Glomerular visceral epithelial cell (primary cell): ENCODE measurements around the gene C11orf91.
A peak's percentile ranks its signal among the peaks of the same experiment; 100 is the strongest.
"Not testable (repeated sequence)": the region's sequence is repeated elsewhere in the genome, so short reads cannot be mapped to it uniquely, and the experiment has no call there.

Experiments used
- DNase-seq: peaks from one replicate; pipeline ENCODE4 v3.0.0-alpha.2; 2016; ENCODE audit errors: extremely low spot score

The C11orf91 gene

DNA sequence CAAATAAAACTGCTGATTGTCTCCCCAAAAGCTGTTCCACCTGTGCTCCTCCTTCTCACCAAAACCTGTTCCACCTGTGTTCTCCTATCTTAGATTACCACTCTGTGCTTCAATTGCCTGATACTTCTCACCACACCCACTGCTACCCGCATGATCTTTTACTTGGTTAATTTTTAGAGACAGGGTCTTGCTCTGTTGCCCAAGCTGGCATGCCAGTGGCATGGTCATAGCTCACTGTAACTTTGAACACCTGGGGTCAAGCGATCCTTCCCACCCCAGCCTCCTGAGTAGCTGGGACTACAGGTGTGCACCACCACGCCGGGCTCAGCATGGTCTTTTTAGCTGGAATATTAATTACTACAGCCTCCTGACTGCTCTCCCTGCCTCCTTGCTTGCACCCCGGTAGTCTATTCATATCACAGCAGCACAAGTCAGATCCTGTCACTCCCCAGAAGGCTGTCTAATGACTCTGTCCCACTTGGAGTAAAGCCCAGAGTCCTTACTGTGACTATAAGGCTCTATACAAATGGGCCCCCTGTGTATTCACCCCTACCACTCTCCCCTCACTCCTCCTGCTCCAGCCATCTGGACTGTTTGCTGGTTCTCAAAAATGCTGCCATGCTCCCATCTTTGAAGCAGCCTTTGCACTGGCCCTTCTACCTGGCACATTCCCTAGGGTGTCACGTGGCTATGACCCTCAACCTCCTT, 3.5 kb downstream of the C11orf91 start:
- DNase-seq, result no peak

DNA sequence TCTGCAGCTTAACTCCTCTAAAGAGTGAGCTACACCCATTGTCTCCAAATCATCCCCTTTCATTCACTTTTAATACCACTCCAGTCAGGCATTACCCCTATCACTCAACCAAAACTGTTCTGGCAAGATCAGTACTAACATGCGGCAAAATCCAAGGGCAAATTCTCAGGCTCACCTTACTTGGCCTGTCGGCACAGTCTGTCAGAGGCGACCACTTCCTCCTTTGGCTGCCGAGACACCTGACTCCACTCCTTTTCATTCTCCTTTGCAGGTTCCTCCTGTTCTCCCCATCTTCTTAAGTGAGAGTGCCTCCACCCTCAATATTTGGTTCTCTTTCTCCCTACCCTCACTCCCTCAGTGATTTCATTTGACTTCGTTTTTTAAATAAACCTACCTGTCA, 4.2 kb downstream of the C11orf91 start:
- DNase-seq, result no peak

DNA sequence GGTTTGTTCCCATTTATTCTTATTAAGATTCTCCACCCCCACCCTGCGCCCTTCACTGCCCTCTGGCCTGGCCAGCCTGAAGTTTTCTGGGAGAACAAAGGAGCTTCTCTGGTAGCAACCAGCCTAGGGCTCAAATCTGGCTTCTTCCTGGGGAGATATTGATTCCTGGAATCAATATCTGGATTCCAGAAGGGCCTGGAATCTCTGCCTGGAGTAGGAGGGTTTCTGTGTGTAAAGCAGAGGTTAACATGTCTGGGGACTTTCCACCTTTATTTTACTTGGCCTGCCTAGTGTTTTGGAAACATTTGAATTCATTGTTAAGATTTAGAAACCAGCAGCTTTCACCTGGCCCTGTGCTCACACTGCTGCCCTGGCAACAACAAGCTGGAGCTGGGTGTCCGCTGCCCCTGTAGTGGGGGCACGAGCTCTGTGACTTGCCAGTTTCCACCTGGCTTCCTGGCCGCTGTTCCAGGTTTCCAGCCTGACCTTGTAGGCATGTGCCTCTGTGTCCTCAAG, 5.5 kb downstream of the C11orf91 start:
- DNase-seq, result no peak

DNA sequence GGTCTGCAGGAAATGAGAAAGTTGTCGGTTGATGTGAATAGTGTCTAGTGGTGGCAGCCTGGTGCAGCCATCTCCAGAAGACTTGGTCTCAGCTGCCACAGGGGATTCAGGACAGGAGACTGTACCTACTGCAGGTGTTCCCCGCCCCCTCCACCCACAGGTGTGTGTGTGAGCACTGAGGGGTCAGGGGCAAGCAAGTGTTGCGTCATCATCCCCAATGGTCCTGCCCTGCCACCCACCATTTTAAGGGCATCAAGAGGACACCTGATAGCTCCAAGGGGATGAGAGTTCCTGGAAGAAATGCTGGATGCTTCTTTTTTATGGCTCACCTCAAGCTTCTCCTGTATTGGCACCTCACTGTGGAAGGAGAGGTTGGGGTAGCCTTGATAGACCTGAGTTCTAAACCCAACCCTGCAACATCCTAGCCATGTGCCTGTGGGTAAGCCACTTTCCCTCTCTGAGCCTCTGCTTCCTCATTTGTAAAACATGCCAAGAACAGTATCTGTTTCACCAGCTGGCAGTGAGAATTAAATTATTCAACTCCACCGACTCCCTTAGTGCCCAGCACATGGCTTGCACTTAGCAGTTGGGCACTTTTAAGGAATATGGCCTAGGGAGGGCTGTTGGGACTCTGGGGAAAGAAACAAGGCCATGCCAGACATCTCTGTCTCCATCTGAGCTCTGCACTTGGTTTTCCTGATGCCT, 6.1 kb downstream of the C11orf91 start:
- no peak for DNase-seq

DNA sequence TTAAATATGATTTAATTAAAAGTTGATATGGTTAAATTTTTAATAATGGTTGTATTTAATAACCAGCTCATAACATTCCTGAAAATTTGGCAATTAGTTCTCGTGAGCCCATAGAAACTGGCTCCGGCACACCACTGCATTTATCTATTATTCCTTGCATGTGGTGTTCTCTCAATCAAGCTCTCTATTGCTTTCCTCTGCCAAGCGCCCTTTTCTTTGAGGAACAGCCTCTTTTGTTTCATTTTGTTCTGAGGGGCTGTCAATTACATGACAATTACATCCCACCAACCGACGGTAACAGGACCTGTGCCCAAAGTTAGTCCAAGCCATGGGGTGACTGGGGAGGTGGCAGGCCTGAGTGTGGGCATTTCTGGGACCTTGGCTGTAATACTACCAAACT, 8.1 kb downstream of the C11orf91 start:
- DNase-seq, result no peak

DNA sequence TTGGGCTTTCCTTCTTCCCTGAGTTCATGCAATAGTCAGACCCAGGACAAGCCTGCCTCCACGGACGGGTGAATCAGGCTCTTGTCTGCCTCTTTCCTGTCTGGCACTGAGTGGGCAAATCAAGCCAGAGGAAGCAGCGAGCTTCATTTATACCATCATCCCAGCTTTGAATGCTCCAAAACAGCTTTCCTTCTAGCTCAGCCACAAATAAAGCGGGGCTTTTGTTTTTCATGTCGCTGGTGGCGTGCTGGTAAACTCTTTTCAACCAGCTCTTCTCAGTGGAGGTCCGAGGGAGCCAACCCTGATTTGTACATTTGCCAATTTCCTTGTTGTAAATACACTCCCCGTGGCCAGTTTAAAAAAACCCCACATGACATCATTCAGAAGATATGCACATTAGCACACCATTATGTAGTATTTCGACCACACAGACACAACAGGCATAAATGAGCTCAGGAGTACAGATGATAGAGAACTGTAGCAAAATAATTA, 8.6 kb downstream of the C11orf91 start:
- DNase-seq, result peak; percentile 97

DNA sequence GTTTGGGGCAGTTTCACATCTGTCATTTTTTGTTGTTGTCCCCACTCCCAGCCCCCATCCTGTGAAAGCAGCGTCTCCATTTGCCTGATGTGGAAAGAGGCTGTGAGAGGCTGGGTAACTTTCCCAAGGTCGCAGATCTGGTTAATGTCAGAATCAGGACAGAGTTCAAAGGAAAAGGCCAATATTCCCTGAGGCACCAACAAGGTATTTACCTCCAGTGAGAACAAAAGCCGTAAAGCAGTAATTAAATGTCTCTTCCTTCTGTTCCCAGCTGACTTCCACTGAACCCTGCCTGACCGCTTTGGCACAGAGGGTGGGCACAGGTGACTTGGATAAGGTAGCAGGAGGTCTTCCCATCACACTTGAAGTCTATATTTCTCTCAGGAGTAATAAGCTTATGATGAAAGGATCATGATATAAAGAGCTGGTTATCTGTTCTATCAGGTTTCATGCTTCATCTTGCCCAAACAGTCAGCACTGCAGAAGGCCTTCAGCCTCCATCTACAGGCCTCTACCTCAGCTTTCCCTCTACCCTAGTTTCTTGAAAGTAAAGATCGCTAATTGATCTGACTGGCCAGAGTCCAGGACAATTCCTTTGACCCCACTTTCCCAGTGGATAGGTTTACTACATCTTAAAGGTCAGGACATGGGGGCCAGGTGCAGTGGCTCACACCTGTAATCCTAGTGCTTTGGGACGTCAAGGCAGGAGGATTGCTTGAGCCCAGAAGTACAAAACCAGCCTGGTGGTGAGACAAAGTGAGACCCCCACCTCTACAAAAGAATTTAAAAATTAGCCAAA, 9.4 kb downstream of the C11orf91 start:
- DNase-seq, result no peak

DNA sequence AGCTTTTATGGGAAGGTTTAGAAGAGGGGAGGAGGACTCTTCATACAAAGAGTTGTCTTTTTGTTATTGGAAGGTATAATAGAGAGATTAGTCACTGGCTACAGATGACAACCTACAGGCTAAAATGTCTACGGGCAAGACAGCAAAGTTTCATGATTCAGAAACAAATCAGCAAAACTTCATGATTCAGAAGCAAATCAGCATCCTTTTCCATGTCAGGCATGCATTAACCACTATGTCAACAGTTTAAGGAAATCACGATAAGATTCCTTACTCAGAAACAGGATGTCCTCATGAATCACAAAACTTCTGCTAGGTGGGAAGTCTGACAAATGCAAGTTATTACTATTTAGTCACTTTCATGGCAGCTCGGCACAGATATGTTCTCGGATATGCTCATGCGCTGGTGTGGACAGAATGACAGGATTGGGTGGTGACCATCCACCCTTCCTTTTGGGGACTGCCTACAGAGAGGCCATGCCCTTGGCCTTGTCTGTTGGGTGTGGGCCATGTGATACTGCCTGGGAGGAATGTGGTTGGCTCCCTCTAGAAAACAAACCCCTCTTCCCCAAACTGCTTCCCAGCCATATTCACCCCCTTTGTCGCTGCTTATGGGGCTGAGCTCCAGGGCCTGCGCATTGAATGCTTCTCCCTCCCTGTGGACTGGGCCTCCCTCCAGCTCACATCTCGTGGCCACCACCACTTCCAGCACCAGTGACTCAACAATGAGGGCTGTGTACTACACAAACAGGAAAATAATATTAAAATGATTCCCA, 10.1 kb downstream of the C11orf91 start:
- DNase-seq, result peak; percentile 88

DNA sequence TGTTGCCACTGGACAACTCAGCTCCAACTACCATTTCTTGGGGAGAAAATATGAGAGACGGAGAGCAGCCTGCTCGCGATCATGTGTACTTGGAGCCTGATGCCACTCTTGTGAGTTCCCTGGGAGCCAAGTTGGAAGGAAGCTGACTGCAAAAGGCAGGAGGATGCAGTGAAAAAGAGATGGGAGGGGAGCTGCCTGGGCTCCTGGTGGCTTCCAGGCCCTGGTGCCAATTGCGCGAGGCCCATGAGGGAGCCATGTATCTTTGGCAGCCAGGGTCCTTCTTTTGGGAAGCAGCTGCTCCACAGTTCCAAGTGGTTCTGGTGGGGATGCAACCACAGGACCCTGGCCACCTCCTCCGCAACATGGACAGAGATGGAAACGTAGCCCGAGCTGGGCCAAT, 11.1 kb downstream of the C11orf91 start:
- DNase-seq, result no peak

DNA sequence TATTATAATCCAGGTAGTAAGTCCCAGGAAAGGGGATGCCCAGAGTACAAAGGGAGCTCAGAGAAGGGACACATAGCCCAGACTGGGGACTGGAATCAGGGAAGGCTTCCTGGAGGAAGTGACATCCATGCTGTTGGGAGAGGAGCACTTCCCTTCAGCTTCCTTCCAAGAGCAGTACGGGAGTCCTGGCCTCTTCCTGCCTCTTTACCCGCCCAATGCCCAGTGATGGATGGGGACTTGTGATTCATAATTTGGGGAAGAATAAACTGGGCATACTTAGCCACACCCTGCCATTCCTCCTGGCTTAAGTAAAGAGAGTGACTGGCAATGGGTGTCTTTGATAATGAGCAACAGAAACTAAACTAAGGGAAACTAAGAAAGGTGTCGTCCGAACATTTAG, 11.5 kb downstream of the C11orf91 start:
- DNase-seq, result no peak

DNA sequence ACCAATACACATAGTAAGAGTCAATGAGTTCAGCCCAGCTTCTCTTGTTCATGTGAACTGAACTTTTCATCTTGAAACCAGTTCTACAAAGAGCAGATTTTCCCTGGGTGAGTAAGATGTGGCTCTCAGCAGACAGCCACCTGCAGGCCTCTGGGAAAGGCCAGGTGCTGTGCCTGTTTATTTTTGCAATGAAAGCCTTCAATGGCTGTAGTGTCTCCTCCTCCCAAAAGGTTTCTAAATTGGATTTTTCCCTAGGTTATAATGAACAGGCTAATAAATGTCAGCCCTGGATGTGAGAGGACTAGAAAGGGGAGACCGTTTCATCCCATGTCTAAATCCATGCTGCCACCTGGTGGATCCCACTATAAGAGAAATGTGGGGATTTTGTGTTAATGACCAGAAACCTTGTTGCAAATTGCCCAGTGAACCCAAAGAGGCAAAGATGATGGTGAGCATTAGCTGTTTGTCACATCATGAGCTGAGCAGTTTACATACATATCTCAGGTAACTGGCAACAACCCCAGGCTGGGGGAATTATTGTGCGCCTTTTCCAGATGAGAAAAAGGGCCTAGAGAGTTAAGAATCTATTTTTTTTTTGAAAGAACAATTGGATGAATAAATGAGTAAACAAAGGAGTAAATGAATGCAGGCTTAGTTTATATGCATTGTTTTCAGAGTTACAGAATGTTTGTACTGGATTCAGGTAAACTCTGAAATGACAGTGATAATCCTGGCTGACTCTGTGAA, 12.7 kb downstream of the C11orf91 start:
- DNase-seq, result peak; percentile 61

DNA sequence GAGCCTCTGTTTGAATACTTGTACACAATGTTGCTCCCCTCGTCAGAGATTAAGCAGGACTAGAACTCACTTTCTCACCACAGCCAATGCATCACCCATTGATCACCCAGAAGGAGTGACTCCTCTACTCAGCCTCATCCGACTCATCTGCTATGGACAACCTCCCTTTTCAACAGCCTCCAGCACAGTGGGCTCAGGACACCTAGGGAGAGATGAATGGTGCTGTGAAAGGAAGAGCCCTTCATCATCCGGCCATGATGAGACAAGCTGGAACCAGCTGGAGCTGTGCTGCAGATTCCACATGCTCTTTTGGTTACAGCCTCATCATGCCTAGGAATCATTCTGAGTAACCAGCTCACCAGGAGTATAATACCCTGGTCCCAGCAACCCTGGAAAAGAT, 15.5 kb downstream of the C11orf91 start:
- no peak for DNase-seq

DNA sequence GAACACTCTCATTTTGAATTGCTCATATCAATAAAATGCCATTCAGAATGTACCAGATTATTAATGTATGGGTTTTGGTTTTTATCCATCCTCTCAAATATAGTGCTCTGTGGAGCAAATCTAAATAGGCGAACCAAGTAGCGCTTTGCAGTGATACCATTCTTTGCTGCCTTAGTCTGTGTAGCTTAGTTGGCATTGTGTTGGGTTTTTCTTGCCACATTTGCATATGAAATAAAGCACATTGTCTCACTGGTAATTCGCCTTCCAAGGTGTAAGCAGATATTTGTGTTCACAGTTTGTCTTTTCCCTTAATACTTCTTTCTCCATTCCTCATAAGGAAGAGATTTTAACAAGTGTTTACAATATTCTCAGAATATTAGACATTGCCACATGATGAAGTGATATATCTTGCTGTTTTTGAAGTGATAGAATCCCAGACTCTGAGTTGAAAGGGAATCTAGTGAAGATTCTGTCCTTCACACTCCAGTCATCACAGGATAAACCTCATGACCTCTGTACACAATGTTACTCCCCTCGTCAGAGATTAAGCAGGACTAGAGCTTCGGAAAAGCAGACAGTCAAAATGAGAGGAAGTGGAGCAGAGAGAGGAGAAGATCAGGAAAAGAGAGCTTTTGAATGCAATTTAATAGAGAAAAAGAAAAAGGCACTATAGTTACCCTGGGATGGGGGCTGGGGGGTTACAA, 16.5 kb downstream of the C11orf91 start:
- no peak for DNase-seq

DNA sequence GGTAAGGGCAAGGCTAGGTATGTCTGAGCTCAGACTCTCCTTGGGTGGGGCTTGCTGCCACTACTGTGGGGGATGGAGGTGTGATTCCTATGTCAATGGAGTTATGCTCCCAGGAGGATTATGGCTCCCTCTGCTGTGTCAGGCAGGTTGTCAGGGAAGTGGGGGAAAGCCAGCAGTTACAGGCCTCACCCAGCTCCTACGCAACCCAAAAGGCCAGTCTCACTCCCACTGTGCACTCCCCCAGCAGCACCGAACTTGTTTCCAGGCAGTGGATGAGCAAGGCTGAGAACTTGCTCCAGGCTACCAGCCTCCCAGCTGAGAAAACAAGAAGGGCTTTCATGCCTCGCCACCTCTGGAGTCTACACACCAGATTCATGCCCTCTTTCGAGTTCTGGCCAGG, 18.2 kb downstream of the C11orf91 start:
- no peak for DNase-seq

DNA sequence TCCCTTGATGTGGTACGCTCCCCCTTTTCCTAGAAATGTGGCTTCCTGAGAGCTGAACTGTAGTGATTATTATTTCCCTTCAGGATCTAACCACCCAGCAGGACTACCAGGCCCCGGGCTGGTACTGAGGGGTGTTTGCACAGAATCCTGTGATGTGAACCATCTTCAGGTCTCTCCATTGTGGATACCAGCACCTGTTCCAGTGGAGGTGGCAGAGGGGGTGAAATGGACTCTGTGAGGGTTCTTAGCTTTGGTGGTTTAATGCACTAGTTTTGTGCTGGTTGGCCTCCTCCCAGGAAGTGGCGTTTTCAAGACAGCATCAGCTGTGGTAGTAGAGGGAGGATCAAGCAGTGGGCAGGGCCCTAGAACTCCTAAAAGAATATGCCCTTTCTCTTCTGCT, 18.6 kb downstream of the C11orf91 start:
- no peak for DNase-seq

DNA sequence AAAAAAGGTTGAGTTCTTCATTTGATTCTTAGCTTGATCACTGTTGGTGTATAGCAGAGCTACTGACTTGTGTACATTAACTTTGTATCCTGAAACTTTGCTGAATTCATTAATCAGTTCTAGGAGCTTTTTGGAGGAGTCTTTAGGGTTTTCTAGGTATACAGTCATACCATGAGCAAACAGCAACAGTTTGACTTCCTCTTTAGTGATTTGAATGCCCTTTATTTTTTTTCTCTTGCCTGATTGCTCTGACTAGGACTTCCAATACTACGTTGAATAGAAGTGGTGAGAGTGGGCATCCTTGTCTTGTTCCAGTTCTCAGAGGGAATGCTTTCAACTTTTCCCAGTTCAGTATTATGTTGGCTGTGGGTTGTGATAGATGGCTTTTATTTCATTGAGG, 22.0 kb downstream of the C11orf91 start:
- DNase-seq, result not testable (repeated sequence)

DNA sequence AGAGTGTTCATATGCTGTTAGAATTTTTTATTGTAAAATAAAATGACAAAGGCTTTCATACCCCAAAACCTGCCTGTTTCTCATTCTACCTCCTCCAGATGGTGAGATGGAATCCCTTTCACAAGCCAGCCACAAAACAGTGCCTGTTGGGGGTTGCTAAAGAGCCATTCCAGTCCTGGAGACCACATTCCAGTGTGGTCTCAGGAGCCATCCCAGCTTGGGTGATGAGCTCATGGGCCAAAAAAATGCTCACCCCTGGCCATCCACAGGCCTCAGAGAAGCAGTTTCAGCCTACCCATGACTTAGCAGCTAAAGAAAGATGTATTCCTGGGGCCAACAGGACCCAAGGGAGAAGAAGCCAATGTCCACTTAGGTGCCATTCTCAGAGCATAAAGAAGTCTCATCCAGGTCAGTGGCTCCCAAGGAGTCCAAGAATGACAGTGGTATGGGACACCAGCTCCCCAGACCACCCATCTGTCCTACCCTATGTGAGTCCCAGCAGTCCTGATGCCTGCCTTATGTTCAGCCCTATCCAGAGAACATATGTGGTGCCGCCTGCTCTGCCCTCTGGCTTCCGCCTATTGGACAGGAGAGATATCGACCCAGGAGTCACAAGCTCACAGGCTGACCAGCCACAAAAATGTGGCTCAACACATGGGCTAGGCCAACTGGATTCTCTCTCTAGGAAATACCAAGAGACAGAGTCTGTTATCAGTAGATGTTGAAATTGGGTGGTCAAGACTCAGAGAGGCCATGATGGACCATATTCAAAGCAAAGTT, 26.4 kb downstream of the C11orf91 start:
- peak; percentile 44 for DNase-seq

DNA sequence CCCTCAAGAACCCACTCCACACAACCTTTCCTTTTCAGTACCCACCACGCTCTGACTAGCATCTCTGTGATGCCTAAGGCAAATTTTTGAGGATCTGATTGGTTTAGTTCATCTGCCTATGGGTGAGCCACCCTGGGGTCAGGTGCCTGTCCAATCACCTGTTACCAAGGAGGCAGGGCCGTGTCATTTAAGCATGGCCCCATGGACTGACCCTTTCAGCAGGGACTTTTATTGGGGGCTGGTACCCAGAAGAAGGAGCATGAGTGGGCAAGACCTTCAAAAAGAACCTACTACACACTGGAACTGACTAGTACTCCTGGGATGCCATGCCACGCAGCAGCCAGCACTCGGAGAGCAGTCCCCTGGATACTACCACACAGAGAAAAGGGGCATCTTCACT, 28.4 kb downstream of the C11orf91 start:
- no peak for DNase-seq

DNA sequence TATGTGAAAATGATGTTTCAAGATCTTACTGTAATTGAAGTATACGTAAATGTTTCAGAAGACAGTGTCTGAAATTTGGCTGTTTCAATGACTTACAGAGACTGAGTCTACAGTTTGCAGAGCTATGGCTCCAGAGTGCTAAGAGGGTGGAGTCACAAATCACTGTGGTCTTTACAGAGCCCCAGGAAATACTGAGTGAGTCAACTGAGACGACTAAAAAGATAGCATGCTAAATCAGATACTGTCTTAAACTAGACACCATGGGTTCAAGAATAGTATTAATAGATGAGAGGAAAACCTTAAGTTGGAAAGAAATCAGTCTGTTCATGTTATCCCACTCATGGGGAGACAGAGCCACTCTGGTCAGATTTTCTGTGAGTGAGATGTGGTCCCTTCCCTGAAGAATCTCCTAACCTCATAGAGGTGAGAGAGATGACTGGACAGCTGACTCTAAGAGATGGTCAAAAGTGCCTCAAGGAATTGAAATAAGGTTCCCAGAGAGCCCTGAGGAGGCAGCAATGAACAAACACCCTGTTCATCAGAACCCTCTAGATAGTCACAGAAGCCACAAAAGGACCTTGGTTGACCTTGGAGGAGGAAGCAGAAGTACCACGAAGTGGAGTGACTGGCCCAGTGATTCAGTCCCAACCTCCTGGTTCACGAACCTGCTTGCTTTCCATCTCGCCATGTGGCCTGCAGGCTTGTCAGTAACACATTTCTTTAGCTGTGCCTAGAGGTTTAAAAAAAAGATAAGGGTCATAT, 30.2 kb downstream of the C11orf91 start:
- no peak for DNase-seq
